ENCODE results near the gene MBD1. TPM values are rescaled to one million over a fixed set of nuclear protein-coding genes. Genes with fewer than 3 reads are reported as not detected.
"Not testable (repeated sequence)": the region's sequence is repeated elsewhere in the genome, so short reads cannot be mapped to it uniquely, and the experiment has no call there.

Gene MBD1
- total and polyA plus RNA-seq, 2 experiments from 2014 or later = 53.1 to 54.2 TPM

DNA sequence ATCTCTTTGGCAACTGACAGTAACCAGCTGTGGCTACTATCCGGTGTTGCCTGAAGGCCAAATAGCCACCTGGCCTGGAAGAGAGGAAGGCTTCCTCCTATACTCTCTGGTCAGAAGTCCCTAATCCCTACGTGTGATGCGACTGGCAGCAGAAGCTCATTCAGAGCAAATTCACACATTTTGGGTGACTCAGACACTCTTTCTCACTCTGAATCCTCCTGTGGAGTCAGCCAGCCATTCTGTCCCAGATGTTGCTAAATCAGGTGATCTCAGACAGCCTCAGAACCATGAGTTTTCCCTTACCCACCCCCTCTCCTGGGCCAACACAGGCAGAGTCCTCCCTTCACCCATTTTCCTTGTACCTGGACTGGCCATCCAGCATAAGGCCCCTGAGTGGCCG, 49.7 kb downstream of the MBD1 start:
- no peak overlapping the region for H3K4me3 ChIP-seq
- TF ChIP-seq, protein P1, sequence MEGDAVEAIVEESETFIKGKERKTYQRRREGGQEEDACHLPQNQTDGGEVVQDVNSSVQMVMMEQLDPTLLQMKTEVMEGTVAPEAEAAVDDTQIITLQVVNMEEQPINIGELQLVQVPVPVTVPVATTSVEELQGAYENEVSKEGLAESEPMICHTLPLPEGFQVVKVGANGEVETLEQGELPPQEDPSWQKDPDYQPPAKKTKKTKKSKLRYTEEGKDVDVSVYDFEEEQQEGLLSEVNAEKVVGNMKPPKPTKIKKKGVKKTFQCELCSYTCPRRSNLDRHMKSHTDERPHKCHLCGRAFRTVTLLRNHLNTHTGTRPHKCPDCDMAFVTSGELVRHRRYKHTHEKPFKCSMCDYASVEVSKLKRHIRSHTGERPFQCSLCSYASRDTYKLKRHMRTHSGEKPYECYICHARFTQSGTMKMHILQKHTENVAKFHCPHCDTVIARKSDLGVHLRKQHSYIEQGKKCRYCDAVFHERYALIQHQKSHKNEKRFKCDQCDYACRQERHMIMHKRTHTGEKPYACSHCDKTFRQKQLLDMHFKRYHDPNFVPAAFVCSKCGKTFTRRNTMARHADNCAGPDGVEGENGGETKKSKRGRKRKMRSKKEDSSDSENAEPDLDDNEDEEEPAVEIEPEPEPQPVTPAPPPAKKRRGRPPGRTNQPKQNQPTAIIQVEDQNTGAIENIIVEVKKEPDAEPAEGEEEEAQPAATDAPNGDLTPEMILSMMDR (IDR thresholded peaks at IDR 0.05; ENCODE audit: poor library complexity) = no peak
- no peak for TF ChIP-seq EZH2 (IDR thresholded peaks at IDR 0.05; ENCODE audit: borderline replicate concordance)
- TF ChIP-seq EZH2phosphoT487 (IDR thresholded peaks at IDR 0.05; ENCODE audit: low read depth, severe bottlenecking, unreplicated experiment) = no peak
- H3K4me2 ChIP-seq = no peak overlapping the region
- H3K9me2 ChIP-seq (replicated peaks; ENCODE audit: insufficient read depth) = no peaks in the 10 kb centered on the region
- H3K27me3 ChIP-seq = no peaks in the 10 kb centered on the region
- H2AFZ ChIP-seq = no peak overlapping the region
- no peak overlapping the region for H3K27ac ChIP-seq
- peak; percentile 6 for DNase-seq (ENCODE audit: low spot score)
- H4K20me1 ChIP-seq (ENCODE audit: insufficient read depth, poor library complexity, severe bottlenecking) = no peaks in the 10 kb centered on the region
- H3K9me3 ChIP-seq (ENCODE audit: low read depth) = no peaks in the 10 kb centered on the region
- no peaks in the 10 kb centered on the region for H3K4me1 ChIP-seq (ENCODE audit: insufficient read depth)
- no peaks in the 10 kb centered on the region for H3K36me3 ChIP-seq (replicated peaks; ENCODE audit: insufficient read depth, low read depth)
- H3K79me2 ChIP-seq = no peaks in the 10 kb centered on the region
- 76% methylated on average over 4 of the region's 4 CpGs for WGBS (ENCODE audit: low lambda C conversion rate, missing lambda C conversion rate)

DNA sequence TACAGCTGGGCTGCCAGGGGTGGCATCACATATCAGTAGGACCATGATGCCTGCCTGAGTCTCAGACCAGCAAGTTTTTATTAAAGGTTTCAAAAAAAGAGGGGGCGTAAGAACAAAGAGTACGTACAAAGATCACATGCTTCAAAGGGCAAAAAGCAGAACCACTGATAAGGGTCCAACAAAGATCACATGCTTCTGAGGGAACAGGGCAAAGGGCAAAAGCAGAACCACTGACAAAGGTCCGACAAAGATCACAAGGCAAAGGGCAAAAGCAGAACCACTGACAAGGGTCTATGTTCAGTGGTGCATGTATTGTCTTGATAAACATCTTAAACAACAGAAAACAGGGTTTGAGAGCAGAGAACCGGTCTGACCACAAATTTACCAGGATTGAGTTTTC, 61.1 kb downstream of the MBD1 start:
- DNase-seq (ENCODE audit: low spot score); H3K79me2 ChIP-seq: not testable (repeated sequence)
- whole genome bisulfite sequencing (ENCODE audit: low lambda C conversion rate, missing lambda C conversion rate) = 89% methylated on average over 4 of the region's 4 CpGs

More for the DNA sequence above, 61.1 kb downstream of the MBD1 start:
- not testable (repeated sequence) for H3K27ac ChIP-seq; H4K20me1 ChIP-seq (ENCODE audit: insufficient read depth, poor library complexity, severe bottlenecking); H3K4me3 ChIP-seq; H2AFZ ChIP-seq; H3K9me2 ChIP-seq (replicated peaks; ENCODE audit: insufficient read depth); H3K36me3 ChIP-seq (replicated peaks; ENCODE audit: insufficient read depth, low read depth); H3K4me2 ChIP-seq; H3K4me1 ChIP-seq (ENCODE audit: insufficient read depth); H3K9me3 ChIP-seq (ENCODE audit: low read depth); H3K27me3 ChIP-seq

Small RNA genes within 50 kb of the gene (small RNA-seq; reads per million reads assigned to genes)
- gene RNA5SP458 = 0.16 reads per million

Other genes starting within 250 kb of the MBD1 start
- 41.9 and 43.3 TPM in 2 replicates for gene MYO5B, start 86.4 kb downstream of the MBD1 start, total RNA-seq
- 20.3 and 21.3 TPM in 2 replicates for gene MYO5B, start 86.4 kb downstream of the MBD1 start, polyA plus RNA-seq
- gene CFAP53, start 15.0 kb downstream of the MBD1 start, total RNA-seq = 0.24 and 0.50 TPM in 2 replicates
- gene CFAP53, start 15.0 kb downstream of the MBD1 start, polyA plus RNA-seq = 0.24 and 0.86 TPM in 2 replicates
- gene CXXC1, start 6.2 kb upstream of the MBD1 start, total RNA-seq = 33.3 and 52.7 TPM in 2 replicates
- 68.3 and 89.3 TPM in 2 replicates for gene CXXC1, start 6.2 kb upstream of the MBD1 start, polyA plus RNA-seq
- gene SKA1, start 93.5 kb upstream of the MBD1 start, total RNA-seq = 5.5 and 7.5 TPM in 2 replicates
- 1.5 and 4.0 TPM in 2 replicates for gene SKA1, start 93.5 kb upstream of the MBD1 start, polyA plus RNA-seq